ENCODE data around the gene BEST4.
A peak's percentile ranks its signal among the peaks of the same experiment; 100 is the strongest.
"Not testable (repeated sequence)": the region's sequence is repeated elsewhere in the genome, so short reads cannot be mapped to it uniquely, and the experiment has no call there.

BEST4 gene

DNA sequence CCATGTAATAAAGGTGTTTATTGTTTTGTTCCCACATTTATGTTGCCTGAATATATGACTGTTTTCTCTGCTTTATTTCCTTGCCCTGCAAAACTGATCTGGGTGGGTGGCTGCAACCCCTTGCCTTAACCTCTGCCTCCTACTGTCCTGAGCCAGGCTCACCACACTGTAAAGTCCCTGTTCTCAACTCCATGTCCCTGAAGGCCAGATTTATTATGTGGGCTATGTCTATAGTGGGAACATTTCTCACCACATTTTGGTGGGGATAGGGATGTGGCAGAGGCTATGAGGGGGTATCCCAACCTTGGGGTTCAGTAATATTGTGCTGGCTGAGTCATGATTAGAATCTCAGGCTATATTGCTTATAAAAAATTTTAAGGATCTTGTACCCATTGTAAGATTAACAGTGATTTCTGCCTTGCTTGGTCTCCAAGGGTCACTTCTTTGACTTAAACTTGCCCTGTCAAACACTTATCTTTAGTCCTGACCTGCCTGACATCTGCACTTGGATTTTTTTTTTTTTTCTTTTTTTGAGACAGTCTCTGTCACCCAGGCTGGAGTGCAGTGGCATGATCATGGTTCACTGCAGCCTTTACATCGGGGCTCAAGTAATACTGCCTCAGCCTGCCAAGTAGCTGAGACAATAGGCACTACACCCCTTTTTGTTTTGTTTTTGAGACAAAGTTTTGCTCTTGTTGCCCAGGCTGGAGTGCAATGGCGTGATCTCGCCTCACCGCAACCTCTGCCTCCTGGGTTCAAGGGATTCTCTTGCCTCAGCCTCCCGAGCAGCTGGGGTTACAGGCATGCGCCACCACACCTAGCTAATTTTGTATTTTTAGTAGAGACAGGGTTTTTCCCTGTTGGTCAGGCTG is 9.0 kb downstream of the BEST4 start:
- DNase-seq (ENCODE audit: low read depth in 2 of 2) = no peak

GRCh38 chr1:44777969-44778635 is 9.9 kb downstream of the BEST4 start:
- no peak for DNase-seq (ENCODE audit: low read depth in 2 of 2)

- DNase-seq (ENCODE audit: low read depth in 2 of 2) = no peak
Measured at GRCh38 chr1:44777547-44777946, 10.4 kb downstream of the BEST4 start.

DNA sequence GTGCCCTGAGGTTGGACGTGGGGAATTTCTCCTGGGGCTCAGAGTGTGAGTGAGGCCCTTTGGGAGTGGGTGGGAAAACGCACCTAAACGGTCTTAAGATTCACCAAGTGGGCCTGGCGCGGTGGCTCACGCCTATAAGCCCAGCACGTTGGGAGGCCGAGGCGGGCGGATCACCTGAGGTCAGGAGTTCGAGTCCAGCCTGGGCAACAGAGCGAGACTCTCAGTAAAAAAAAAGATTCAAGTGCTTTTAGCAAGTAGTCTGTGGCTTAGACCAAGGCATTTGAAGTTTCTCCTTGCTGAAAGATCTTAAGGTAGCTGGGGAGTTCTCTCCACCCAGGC is 11.3 kb downstream of the BEST4 start:
- DNase-seq (ENCODE audit: low read depth in 2 of 2) = no peak

- DNase-seq (ENCODE audit: low read depth in 2 of 2) = no peak
Measured at GRCh38 chr1:44775930-44776729, 11.8 kb downstream of the BEST4 start.

- DNase-seq (ENCODE audit: low read depth in 2 of 2) = peak; percentile 74 to 81
Measured at GRCh38 chr1:44775078-44775929, 12.7 kb downstream of the BEST4 start, which contains the start of gene RPS8. RPS8 (plus strand) TSS chr1:44775540; CDS start chr1:44775597, 57 bp downstream.

DNA sequence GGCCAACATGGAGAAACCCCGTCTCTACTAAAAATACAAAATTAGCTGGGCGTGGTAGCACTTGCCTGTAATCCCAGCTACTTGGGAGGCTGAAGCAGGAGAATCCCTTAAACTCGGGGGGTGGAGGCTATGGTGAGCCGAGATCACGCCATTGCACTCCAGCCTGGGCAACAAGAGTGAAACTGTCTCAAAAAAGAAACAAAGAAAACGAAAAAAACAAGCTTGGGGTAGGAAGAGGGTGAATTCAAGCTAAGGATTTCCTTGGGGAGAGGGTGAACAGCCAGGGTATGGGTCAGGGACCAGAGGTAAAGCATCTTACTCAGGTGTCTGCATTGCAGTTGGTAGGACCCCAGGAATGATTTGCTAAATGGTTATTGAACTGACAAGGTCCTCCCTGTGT is 21.5 kb downstream of the BEST4 start:
- DNase-seq (ENCODE audit: low read depth in 2 of 2) = not testable (repeated sequence)

GRCh38 chr1:44760876-44761275 is 27.1 kb downstream of the BEST4 start:
- DNase-seq (ENCODE audit: low read depth in 2 of 2) = no peak

DNA sequence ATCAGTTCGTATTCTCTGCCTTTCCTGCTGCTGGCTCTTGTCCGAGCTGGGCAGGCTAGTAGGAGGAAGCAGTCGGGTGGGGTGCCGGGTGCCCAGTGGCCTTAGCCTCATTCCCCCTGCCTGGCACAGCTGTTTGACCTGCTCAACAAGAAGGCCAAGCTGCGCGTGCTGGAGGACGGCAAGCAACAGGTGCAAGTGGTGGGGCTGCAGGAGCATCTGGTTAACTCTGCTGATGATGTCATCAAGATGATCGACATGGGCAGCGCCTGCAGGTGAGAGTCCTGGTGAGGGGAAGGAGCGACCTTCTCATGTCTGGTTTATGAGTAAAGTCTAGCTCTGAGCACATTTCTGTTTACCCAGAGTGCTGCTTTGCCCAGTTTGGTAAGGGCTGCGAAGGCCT is 28.9 kb downstream of the BEST4 start:
- DNase-seq (ENCODE audit: low read depth in 2 of 2) = no peak

DNA sequence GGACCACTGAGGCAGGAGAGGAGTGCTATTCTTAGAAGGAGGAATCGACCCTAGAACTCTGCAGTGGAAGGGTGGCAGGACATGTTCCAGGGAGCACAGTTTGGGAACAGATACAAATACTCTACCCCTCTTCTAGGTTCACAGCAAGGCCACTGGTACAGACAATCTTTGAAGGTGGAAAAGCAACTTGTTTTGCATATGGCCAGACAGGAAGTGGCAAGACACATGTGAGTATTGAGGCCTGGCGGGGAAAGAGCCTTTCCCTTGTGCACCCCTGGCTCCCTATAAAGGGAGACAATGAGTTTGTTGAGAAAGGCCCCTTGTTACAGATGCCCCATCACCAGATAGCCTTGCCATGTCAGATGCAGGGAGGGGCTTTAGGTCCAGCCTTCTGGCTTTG is 30.6 kb downstream of the BEST4 start:
- DNase-seq (ENCODE audit: low read depth in 2 of 2) = no peak

DNA sequence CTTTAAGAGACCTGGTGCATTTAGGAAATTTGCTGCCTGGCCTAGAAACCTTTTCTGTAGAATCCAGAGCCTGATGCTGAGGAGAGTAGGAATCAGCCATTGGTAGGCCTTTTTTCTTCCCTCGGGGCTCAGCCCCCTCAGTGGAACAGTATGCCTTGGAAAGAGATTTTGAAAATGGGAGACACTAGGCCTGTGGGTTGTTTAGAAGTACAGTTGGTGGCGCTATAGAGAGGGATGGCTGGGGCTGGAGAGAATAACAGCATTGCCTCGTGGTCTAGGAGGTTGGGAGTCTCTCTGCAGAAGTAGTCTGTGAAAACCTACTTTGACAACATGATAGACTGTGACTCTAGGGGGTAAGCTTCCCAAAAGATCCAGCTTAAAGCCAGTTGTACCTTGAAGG is 40.1 kb downstream of the BEST4 start:
- DNase-seq (ENCODE audit: low read depth in 2 of 2) = no peak

DNA sequence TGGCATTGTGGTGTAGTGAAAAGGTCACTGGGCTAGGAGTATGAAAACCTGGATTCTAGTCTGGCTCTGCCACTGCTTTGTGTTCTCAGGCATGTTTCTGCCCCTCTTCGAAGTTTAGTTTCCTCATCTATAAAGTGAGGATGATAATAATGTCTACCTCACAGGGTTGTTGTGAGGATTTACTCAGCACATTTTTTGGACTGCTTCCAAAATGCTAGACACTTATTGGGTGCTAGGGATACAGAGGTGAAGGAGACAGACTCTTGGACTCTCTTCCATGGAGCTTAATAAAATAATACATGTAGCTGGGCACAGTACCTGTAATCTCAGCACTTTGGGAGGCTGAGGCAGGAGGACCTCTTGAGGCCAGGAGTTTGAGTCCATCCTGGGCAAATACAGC is 44.8 kb downstream of the BEST4 start:
- no peak for DNase-seq (ENCODE audit: low read depth in 2 of 2)

DNA sequence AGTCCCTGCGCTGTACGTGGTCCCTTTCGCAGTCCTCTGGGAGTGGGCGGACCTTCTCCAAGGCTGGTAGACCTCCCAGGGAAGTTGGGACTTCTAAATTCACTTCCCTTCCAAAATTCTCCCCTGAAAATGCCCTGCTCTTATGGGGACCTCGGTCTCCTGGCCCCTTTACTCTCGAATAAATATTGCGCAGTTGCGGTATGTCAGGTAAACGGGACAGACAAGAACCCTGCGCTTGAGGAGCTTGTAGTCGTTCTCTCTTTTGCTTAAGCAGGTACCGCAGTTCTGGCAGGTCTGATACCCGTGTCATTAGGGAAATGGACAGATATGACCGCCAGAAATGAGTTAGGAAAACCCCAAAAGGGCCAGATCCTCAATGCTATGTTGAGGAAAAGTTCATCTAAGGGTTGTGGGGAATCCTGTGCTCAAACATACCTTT is 47.8 kb downstream of the BEST4 start:
- DNase-seq (ENCODE audit: low read depth in 2 of 2) = no peak

GRCh38 chr1:44739307-44740178 is 48.4 kb downstream of the BEST4 start, which contains the start of gene KIF2C:
KIF2C (plus strand) TSS chr1:44739837; CDS start chr1:44739933, 96 bp downstream.
- DNase-seq (ENCODE audit: low read depth in 2 of 2) = peak; percentile 94 to 97

- not testable (repeated sequence) for DNase-seq (ENCODE audit: low read depth in 2 of 2)
Measured at GRCh38 chr1:44738953-44739306, 49.0 kb downstream of the BEST4 start.

DNA sequence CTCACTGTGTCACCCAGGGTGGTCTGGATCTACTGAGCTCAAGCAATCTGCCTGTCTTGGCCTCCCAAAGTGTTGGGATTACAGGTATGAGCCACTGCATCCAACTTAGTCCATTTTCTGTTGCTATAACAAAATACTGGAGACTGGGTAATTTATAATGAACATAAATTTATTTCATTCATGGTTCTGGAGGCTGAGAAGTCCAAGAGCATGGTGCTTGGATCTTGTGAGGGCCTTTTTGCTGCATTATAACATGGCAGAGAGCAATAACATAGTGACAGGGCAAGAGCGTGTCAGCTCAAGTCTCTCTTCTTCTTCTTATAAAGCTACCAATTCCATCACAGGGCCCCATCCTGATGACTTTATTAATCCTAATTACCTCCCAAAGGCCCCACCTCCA is 52.0 kb downstream of the BEST4 start:
- DNase-seq (ENCODE audit: low read depth in 2 of 2) = no peak

DNA sequence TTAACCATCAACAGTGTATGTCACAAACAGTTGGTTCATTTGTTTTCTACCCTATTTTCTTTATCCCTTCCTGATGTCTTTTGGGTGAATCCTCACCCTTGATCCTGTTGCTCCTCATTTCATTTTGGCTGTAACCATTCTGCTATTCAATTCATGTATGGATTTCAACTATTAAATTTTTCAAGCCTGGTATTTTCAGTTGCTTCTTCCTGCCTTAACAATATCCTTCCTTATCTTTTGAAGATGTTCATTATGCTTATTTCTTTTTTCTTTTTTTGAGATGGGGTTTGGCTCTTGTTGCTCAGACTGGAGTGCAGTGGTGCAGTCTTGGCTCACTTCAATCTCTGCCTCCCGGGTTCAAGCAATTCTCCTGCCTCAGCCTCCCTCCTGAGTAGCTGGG is 54.2 kb downstream of the BEST4 start:
- DNase-seq (ENCODE audit: low read depth in 2 of 2) = no peak

Data from stimulated activated CD8-positive, alpha-beta memory T cell treated with anti-CD3 and anti-CD28 coated beads, Interleukin-2, amount 100 ng/mL, for 48 hours (primary cell).